Body of pancreas (tissue), 4 donors: ENCODE data around the gene TNFSF12.

ENCODE experiments used
- POLR2A ChIP-seq, 3 donors: fragments of 450-650 bp; IDR thresholded peaks; one replicate each; pipeline ENCODE4 v1.6.1; 2016; ENCODE audit warnings: antibody characterized with exemption in 3 of 3, mild to moderate bottlenecking in 2 of 3
- TF ChIP-seq, protein P1 (sequence below), 7 experiments: fragments of 450-650 bp in 4 of 7; fragments of 200-600 bp in 3 of 7; sonication (generic) in 3 of 7; IDR thresholded peaks; one replicate each; pipeline ENCODE4 v1.5.1; 2016 to 2019; ENCODE audit warnings: antibody characterized with exemption in 7 of 7

DNA sequence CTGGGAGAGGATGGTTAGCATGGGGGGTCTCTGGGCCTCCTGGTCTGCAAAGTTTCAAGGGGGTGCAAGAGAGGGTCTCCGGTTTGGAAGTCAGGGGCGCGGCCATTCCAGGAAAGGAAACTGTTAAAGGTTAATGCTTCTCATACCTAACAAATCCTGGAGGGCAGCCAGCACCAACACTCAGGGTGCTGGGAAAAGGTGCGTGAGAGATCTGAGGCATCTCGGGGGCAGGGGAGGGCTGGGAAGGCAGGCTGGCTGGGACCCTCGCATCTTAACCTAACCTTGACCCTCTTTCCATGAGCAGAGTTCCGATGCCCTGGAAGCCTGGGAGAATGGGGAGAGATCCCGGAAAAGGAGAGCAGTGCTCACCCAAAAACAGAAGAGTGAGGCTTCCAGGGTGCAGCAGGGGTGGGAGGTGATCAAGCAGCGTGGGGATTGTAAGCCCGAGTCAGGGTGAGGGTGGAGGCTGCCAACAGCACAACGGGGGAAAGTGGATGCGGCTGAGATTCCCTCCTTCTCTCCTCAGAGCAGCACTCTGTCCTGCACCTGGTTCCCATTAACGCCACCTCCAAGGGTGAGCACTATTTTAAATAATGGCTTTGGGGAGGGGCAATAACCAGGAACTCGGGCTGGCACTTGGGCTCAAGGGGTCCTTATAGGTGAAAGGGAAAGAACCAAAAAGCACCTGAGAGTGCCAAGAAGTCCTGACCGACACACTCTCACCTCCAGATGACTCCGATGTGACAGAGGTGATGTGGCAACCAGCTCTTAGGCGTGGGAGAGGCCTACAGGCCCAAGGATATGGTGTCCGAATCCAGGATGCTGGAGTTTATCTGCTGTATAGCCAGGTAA lies 10.7 kb downstream of the TNFSF12 start:
- no peak for TF ChIP-seq POLR2A (IDR thresholded peaks at IDR 0.05)
- TF ChIP-seq, protein P1, sequence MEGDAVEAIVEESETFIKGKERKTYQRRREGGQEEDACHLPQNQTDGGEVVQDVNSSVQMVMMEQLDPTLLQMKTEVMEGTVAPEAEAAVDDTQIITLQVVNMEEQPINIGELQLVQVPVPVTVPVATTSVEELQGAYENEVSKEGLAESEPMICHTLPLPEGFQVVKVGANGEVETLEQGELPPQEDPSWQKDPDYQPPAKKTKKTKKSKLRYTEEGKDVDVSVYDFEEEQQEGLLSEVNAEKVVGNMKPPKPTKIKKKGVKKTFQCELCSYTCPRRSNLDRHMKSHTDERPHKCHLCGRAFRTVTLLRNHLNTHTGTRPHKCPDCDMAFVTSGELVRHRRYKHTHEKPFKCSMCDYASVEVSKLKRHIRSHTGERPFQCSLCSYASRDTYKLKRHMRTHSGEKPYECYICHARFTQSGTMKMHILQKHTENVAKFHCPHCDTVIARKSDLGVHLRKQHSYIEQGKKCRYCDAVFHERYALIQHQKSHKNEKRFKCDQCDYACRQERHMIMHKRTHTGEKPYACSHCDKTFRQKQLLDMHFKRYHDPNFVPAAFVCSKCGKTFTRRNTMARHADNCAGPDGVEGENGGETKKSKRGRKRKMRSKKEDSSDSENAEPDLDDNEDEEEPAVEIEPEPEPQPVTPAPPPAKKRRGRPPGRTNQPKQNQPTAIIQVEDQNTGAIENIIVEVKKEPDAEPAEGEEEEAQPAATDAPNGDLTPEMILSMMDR (IDR thresholded peaks at IDR 0.05): no peak
